ENCODE data around the gene TAC1. TPM values are rescaled to one million over a fixed set of nuclear protein-coding genes. Genes with fewer than 3 reads are reported as not detected.

The TAC1 gene
- total RNA-seq, 1 donor from 2014 or later, result not detected

DNA sequence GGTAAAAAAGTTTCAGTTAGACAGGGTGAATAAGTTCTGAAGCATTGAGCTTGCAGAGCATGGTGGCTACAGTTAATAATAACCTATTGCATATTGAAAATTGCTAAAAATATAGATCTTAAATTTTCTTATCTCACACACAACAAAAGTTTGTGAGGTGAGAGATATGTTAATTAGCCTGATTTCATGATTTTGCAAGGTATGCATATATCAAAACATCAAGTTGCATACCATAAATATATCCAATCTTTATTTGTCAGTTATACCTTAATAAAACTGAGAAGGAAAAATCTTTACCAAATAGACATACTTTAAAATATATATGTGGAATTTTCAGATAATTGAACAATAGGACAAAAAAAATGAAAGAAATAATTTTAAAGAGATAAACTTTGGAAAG lies 16.6 kb downstream of the TAC1 start:
- no peak for ATAC-seq (ENCODE audit: low read depth)
- CTCF ChIA-PET, result interaction anchor here (1.6 kb wide), 1 partner anchor 9 kb away, joined by 4 read pairs; no protein-coding TSS in a partner anchor

DNA sequence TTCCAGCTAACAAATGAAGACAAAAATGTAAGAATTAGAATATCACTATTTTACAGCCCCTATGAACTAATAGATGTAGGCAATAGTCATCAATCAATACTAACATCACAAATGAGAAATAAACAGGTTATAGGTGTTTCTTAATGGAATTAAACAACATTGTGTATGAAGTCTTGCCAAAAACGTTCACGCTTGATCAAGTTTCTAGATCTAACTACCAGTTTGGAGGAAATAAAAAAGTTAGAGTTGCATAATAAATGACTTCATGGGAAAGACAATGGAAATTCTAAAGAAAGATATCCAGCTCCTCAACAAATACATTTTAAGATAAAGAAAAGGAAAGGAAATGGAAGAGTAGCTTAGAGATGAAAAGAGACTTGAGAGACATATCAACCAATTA lies 19.7 kb downstream of the TAC1 start:
- no peak for TF ChIP-seq CTCF (IDR thresholded peaks at IDR 0.05)
- H3K27ac Mint-ChIP-seq, result no peak overlapping the region
- CTCF ChIA-PET, result no interaction called here
- no peaks in the 10 kb centered on the region for H3K4me1 Mint-ChIP-seq
- intact Hi-C loops (cut with micrococcal nuclease), result no loop called here
- no peaks in the 10 kb centered on the region for H3K9me3 Mint-ChIP-seq
- H3K36me3 Mint-ChIP-seq (ENCODE audit: low read depth), result no peaks in the 10 kb centered on the region
- ATAC-seq (ENCODE audit: low read depth), result no peak
- no peak for DNase-seq
- POLR2A ChIA-PET, result no interaction called here
- H3K27me3 Mint-ChIP-seq, result no peaks in the 10 kb centered on the region
- H3K4me3 Mint-ChIP-seq, result no peak overlapping the region

More for the DNA sequence above, 16.6 kb downstream of the TAC1 start:
- no peaks in the 10 kb centered on the region for H3K27me3 Mint-ChIP-seq
- no peaks in the 10 kb centered on the region for H3K36me3 Mint-ChIP-seq (ENCODE audit: low read depth)
- no peak for DNase-seq
- H3K27ac Mint-ChIP-seq, result no peak overlapping the region
- no peak for TF ChIP-seq CTCF (IDR thresholded peaks at IDR 0.05)
- POLR2A ChIA-PET, result no interaction called here
- no peaks in the 10 kb centered on the region for H3K9me3 Mint-ChIP-seq
- intact Hi-C loops (cut with micrococcal nuclease), result no loop called here
- no peaks in the 10 kb centered on the region for H3K4me1 Mint-ChIP-seq
- H3K4me3 Mint-ChIP-seq, result no peak overlapping the region

DNA sequence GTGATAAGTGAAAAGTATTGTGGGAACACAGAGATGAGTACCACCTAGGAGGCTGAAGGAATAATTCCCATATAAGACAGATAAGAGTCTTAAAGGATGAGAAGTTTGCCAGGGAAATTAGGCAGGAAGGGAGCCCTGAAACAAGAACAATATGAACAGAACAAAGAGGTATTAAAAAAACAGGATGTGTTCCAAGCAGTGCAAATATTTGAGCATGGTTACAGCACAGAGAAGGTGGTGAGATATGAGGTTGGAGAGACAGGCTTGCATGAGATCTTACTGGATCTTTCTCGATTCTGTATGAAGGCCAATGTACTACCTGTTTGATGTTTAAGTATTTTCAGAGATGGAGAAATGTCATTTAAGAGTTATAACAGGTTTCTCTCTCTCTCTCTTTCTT lies 20.3 kb downstream of the TAC1 start:
- Mint-ChIP-seq H3K4me3 (no peak overlapping the region), H3K36me3 (ENCODE audit: low read depth) (no peaks in the 10 kb centered on the region), H3K9me3 (no peaks in the 10 kb centered on the region), H3K4me1 (no peaks in the 10 kb centered on the region), H3K27me3 (no peaks in the 10 kb centered on the region), H3K27ac (no peak overlapping the region)
- POLR2A ChIA-PET, result no interaction called here
- intact Hi-C loops (cut with micrococcal nuclease), result no loop called here
- no peak for DNase-seq
- CTCF ChIA-PET, result no interaction called here
- TF ChIP-seq CTCF (IDR thresholded peaks at IDR 0.05), result no peak
- ATAC-seq (ENCODE audit: low read depth), result no peak

- H3K9me3 Mint-ChIP-seq, result no peaks in the 10 kb centered on the region
- CTCF ChIA-PET, result interaction anchor here (1.6 kb wide), 1 partner anchor 9 kb away, joined by 4 read pairs; no protein-coding TSS in a partner anchor
- H3K4me3 Mint-ChIP-seq, result no peak overlapping the region
- DNase-seq, result no peak
- POLR2A ChIA-PET, result no interaction called here
- no peaks in the 10 kb centered on the region for H3K36me3 Mint-ChIP-seq (ENCODE audit: low read depth)
- H3K27ac Mint-ChIP-seq, result no peak overlapping the region
- no peaks in the 10 kb centered on the region for H3K4me1 Mint-ChIP-seq
- no peak for ATAC-seq (ENCODE audit: low read depth)
- intact Hi-C loops (cut with micrococcal nuclease), result no loop called here
- no peaks in the 10 kb centered on the region for H3K27me3 Mint-ChIP-seq
- TF ChIP-seq CTCF (IDR thresholded peaks at IDR 0.05), result no peak
Observed at GRCh38 chr7:97757824-97758223, 25.9 kb downstream of the TAC1 start.

DNA sequence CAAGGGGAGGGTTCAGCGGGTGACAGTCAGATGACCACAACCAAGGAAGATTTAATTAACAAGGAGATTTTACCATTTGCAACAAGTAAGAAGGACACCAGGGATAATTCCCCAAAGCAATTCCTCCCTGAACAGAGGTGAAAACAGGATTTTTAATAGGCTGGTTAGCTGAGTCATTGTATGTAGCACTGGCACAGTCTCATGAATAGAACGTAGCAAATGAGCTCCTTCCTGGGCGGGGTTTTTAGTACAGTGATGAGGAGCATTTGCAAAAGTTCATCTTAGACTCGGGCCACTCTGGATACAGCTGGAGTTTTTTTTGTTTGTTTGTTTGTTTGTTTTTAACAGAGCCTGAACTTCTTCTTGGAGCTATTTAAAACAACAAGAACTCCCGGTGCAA lies 39.0 kb downstream of the TAC1 start:
- Mint-ChIP-seq H3K4me1 (no peaks in the 10 kb centered on the region), H3K4me3 (no peak overlapping the region), H3K27me3 (no peaks in the 10 kb centered on the region), H3K27ac (no peak overlapping the region), H3K36me3 (ENCODE audit: low read depth) (no peaks in the 10 kb centered on the region), H3K9me3 (no peaks in the 10 kb centered on the region)
- ChIA-PET POLR2A (no interaction called here), CTCF (no interaction called here)
- intact Hi-C loops (cut with micrococcal nuclease), result no loop called here
- no peak for TF ChIP-seq CTCF (IDR thresholded peaks at IDR 0.05)
- DNase-seq (no peak), ATAC-seq (ENCODE audit: low read depth) (no peak)

All from activated B cell treated with CpG ODN at 0.5 μM for 24 hours (primary cell).